ENCODE data around the gene FOSL1.

DNA sequence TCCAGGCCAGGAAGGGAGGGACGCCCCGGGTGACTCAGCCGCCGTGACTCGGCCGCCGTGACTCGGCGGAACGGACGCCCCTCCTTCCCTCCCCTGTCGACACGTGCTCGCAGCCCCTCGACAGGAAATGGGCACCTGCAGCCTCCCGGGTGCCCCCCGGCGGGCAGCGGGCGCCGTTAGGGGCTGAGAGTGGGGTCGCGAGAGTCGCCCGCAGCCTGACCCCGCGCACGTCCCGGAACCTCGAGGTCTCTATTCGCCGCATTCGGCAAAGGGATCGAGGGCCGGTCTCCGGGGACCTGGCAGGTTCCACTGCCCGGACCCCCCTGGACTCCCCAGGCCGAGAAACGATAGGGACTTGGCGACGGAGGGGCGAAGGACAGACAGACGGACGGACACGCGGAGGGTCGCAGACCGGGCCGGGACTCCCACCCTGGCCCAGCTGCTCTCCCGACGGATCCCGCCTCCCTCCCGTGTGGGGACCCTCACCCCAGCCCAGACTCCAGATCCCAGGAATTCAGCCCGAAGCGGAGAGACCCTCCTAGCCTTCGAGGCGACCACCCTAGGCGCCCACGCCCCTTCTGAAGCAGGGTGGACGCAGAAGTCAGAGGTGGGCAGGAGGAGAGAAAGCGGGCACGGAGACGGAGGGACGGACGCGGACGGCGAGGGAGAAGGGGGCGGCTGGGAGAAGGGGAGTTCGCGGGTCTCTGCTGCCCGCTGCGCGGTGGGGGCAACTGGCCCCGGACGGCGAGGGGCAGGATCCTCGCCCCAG, 648 bp downstream of the FOSL1 start:
- TF ChIP-seq, protein P1, sequence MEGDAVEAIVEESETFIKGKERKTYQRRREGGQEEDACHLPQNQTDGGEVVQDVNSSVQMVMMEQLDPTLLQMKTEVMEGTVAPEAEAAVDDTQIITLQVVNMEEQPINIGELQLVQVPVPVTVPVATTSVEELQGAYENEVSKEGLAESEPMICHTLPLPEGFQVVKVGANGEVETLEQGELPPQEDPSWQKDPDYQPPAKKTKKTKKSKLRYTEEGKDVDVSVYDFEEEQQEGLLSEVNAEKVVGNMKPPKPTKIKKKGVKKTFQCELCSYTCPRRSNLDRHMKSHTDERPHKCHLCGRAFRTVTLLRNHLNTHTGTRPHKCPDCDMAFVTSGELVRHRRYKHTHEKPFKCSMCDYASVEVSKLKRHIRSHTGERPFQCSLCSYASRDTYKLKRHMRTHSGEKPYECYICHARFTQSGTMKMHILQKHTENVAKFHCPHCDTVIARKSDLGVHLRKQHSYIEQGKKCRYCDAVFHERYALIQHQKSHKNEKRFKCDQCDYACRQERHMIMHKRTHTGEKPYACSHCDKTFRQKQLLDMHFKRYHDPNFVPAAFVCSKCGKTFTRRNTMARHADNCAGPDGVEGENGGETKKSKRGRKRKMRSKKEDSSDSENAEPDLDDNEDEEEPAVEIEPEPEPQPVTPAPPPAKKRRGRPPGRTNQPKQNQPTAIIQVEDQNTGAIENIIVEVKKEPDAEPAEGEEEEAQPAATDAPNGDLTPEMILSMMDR (conservative IDR thresholded peaks at IDR 0.05) = no peak
- no peak for TF ChIP-seq ZFX (IDR thresholded peaks at IDR 0.05)

All from C4-2B (cell line).